HG02588 (cell line): ENCODE measurements around the gene STUB1.
A peak's percentile ranks its signal among the peaks of the same experiment; 100 is the strongest.

ENCODE experiments used
- ATAC-seq: cut with Tn5 transposase; IDR thresholded peaks from one replicate; pipeline ENCODE4 v1.9.1; 2021; ENCODE audit warnings: mild to moderate bottlenecking, moderate library complexity; ENCODE audit not compliant: unreplicated experiment

STUB1 gene

DNA sequence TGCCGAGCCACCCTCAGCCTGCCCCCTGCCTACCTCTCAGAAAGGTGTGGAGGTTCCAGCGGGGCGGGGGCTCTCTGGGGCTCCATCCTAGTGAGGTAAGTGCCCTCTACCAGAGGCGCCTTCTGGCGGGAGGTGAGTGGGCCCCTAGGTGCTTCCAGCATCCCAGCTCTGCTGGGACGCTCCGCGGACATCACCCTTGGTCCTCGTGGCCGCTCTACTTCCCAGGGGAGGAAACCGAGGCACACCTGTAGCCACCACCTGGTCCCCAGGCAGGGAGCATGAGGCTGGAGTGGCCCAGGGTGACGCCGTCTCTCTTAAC lies 37.2 kb upstream of the STUB1 start:
- no peak for ATAC-seq

DNA sequence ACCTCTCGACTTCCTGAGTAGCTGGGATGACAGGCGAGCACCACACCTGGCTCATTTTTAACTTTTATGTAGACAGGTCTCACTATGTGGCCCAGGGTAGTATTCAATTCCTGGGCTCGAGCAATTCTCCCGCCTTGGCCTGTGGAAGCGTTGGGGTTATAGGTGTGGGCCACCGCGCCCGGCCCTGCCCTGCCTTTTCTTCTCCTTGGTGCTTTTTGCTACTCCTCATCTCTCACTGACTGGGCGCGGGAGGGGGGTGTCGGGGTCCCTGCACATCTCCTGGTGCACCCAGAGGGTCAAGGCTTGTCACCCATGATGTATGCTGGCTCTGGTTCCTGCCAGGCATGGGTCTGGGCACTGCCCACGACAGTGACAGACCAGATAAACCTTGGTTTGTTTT lies 35.7 kb upstream of the STUB1 start:
- no peak for ATAC-seq

GRCh38 chr16:645852-646678 lies 34.1 kb upstream of the STUB1 start:
- no peak for ATAC-seq

DNA sequence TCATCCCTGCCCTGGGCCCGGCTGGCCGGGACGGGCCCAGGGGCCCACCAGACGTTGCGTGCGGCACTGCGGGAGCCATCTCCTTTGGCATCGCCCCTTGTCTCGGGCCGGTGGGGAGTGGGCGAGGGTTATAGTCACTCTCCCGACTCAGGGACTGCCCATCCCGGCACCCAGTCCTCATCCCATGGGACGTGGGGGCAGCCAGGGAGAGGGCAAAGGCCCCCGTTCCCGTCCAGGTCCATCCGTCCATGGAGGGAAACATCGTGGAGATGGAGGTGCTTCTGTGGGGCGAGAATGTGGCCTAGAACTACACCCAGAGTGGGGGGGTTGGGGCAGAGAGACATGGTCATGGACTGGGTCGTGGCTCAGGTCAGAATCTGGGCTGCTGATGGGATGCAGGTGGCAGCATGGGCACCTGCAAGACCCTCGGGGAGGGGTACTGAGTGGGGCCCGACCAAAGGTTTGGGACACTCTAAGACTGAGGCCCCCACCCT lies 33.5 kb upstream of the STUB1 start:
- no peak for ATAC-seq

- no peak for ATAC-seq
Measured at GRCh38 chr16:647173-647902, 32.9 kb upstream of the STUB1 start.

- ATAC-seq: no peak
Measured at GRCh38 chr16:648071-648780, 32.0 kb upstream of the STUB1 start.

DNA sequence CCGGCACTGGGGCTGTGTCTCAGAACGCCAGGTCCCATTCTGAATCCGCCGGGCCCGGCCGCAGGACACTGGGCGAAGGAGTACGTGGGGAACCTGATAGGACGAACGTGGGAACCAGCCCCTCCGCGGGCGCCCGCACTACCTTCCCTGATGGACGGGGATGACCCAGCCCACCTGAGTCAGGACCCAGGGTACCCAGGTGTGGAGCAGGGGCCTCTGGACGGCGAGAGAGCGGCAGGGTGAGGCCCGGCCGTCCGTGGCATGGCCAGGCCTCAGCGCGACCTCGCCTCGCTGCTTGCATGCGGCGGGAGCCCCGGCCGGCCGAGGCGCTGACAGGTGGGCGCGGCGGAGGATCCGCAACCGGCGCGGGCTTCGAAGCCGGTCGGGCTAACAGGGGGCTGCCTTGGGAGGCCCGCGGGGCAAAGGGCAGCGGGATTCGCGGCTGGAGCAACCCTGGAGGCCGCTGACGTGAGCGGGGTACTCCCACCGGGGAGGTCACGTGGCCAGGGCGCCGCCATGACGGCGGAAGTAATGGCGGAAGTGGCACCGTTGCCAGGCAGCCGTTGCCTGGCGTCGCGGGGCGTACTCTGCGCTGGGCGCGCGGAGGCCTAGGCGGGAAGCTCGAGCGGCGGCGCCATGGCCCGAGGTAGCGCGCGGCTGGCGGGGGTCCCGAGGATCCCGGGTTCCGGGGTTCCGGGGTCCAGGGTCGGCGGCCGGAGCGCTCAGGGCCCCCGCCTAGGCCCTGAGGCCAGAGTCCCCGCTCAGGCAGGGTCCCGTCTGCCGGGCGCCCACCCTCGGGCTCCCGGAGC lies 31.2 kb upstream of the STUB1 start, which contains the start of gene WDR90:
TSS of gene WDR90 (plus strand) at position 585 of the 809 bp plus-strand sequence. CDS start at position 637, 52 bp downstream.
- ATAC-seq: peak; percentile 72

- peak; percentile 14 for ATAC-seq
Measured at GRCh38 chr16:649631-650030, 30.6 kb upstream of the STUB1 start.

DNA sequence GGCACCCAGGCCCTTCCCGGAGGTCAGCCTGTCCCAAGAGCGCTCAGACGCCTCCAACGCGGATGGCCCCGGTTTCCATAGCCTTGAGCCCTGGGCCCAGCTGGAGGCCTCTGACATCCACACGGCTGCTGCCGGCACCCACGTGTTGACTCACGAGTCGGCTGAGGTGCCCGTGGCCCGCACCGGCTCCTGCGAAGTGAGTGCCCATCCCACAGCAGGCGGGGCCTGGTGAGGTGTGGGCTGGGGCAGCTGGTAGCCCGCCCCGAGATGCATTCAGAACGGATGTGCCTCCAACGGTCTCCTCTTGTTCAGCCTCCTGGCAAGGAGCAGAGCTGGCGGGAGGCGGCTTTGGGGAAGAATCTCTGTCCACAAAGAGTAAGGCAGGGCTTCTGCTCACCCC lies 28.4 kb upstream of the STUB1 start:
- no peak for ATAC-seq

- no peak for ATAC-seq
Measured at GRCh38 chr16:652454-653305, 27.5 kb upstream of the STUB1 start.

DNA sequence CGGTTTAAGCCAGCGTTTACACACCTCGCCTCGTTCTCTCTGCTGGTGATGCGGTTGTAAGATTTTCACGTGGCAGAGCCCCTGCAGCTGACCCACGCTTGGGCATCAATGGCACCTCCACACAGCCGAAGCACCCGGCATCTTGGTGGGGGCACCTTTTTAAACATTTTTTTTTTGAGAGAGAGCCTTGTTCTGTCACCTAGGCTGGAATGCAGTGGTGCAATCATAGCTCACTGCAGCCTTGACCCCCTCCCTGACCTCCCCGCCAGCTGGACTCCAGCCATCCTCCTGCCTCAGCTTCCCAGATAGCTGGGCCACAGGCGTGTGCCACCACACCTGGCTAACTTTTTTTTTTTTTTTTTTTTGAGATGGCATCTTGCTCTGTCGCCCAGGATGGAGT lies 26.2 kb upstream of the STUB1 start:
- no peak for ATAC-seq

DNA sequence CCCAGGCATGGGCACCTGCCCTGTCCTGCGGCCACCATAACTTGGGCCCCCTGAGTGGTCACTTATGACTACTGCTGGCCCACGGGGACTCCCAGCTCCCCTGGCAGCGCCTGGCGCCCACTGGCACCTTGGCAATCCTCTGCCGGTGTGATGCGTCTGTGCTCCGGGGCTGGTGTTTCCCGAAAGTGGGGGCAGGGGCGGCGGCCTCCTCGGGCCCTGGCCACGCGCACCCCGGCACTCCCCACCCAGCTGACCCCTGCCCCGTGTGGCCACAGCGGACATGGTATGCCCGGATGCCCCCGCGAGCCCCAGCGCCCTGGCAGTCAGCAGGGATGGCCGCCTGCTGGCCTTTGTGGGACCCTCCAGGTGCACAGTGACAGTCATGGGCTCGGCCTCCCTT lies 22.7 kb upstream of the STUB1 start:
- no peak for ATAC-seq

DNA sequence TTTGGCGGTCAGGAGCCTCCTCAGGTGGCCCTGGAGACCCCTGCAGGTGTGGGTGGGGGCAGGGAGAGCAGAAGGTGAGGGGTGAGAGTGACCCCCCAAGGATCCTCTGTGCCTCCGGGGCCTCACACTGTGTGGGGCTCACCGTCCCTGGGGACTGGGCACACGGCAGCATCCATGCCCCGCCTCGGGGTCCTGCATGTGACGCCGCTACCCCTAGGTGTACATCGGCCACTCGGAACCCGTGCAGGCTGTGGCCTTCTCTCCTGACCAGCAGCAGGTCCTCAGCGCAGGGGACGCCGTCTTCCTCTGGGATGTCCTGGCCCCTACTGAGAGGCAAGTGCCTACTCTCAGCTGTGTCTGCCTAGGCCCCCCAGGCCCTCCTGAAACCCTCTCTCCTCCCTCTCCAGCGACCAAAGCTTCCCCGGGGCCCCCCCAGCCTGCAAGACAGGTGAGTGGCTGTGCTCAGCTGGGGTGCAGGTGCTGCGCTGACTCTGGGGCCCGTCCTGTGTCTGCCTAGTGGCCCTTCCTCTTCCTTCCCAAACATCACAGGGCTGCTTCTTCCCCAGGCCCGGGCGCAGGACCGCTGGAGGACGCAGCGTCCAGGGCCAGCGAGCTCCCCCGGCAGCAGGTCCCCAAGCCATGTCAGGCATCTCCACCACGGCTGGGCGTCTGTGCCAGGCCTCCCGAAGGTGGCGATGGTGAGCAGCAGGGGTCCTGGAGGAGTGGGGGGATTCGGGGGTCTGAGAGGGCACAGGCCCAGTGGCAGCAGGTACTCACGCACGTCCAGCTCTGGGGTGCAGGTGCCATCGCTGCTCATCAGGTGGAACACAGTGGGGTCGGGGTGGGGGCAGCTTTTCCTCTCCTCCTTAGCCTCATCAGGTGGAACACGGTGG lies 21.3 kb upstream of the STUB1 start:
- ATAC-seq: no peak

DNA sequence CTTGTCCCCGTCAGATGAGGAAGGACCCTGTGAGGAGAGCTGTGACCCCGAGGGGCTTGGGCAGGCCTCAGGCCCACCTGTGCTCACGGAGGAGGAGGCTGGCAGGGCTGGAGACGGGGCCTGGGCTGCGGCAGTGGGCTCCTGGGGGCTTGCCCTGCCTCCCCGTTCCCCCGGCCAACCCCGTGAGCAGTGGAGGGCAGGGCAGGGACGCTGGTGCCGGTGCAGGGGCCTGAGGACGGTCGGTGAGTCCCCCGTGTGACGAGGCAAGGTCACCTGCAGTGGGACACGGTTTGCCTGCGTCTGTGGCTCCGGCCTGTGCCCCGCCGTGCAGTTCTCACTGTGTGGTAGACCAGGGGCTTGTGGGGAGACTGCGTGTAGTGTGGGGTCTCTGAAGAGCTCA lies 20.6 kb upstream of the STUB1 start:
- ATAC-seq: no peak

GRCh38 chr16:660132-660458 lies 20.1 kb upstream of the STUB1 start:
- ATAC-seq: no peak

GRCh38 chr16:660459-661183 lies 19.6 kb upstream of the STUB1 start:
- ATAC-seq: no peak

DNA sequence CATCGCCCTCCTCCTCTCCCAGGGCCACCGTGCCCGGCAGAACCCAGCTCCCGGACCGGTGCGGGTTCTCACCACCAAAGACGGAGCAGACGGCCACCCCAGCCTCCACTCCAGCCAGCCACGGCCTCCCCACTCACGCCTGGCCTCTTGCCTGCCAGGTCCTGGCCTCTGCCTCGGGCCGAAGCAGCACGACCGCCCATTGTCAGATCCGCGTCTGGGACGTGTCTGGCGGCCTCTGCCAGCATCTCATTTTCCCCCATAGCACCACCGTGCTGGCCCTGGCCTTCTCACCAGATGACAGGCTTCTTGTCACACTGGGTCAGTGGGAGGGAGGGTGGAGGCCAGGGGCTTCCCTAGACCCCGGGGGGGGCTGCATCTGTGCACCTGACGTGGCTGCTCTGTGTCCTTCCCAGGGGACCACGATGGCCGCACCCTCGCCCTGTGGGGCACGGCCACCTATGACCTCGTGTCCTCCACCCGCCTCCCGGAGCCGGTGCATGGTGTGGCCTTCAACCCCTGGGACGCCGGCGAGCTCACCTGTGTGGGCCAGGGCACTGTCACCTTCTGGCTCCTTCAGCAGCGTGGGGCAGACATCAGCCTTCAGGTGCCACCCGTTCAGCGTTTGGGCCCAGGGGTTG lies 18.9 kb upstream of the STUB1 start:
- no peak for ATAC-seq

DNA sequence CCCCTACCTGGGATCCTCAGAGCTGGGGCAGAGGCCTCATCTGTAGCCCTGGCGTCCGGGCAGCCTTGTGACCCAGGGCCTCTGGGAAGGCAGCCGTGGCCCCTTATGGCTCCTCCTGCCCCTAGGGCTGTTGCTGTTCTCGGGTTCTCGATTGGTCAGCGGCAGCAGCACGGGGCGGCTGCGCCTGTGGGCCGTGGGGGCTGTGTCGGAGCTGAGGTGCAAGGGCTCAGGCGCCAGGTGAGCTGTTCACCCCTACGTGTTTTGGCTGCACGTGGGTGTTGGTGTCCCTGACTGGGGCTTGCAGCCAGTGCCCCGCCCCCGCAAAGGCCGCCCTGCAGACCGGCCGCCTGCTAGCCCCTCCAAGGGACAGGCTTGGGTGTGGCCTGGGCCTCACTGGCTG lies 18.1 kb upstream of the STUB1 start:
- ATAC-seq: no peak
